Neural cell (in vitro differentiated cells): ENCODE data around the gene ACBD3. TPM values are rescaled to one million over a fixed set of nuclear protein-coding genes. Genes with fewer than 3 reads are reported as not detected.

Source experiments
- H2AFZ ChIP-seq: fragments of 200-600, 300-800 bp; sonication (generic), shearing (Covaris generic); 2 replicates; pipeline ENCODE4 v1.6.0; 2014; ENCODE audit warnings: low read depth, mild to moderate bottlenecking, antibody characterized with exemption, low read length, moderate library complexity
- H3F3A ChIP-seq: fragments of 200-600 bp; shearing (Covaris generic); 2 replicates; pipeline ENCODE4 v1.6.1; 2016; ENCODE audit warnings: mild to moderate bottlenecking, moderate library complexity, mixed read lengths, antibody characterized with exemption, low read length; ENCODE audit not compliant: insufficient read depth, poor library complexity, severe bottlenecking
- H3K27ac ChIP-seq: fragments of 200-600, 300-800 bp; sonication (generic), shearing (Covaris generic); 2 replicates; pipeline ENCODE4 v1.5.1; 2014; ENCODE audit warnings: mild to moderate bottlenecking, low read length, moderate library complexity
- H3K27me3 ChIP-seq: fragments of 300-800, 200-600 bp; sonication (generic), shearing (Covaris generic); 2 replicates; pipeline ENCODE4 v1.6.0; 2014; ENCODE audit warnings: mild to moderate bottlenecking, low read depth, low read length, moderate library complexity; ENCODE audit not compliant: insufficient read depth
- H3K36me3 ChIP-seq: fragments of 300-800, 200-600 bp; sonication (generic), shearing (Covaris generic); 2 replicates; pipeline ENCODE4 v1.5.1; 2014; ENCODE audit warnings: mild to moderate bottlenecking, antibody characterized with exemption, low read length, moderate library complexity; ENCODE audit not compliant: insufficient read depth
- H3K4me2 ChIP-seq: fragments of 300-800, 200-600 bp; sonication (generic), shearing (Covaris generic); 2 replicates; pipeline ENCODE4 v1.6.0; 2014; ENCODE audit warnings: mild to moderate bottlenecking, low read length
- H3K4me3 ChIP-seq: fragments of 300-800, 200-600 bp; sonication (generic), shearing (Covaris generic); 2 replicates; pipeline ENCODE4 v1.5.1; 2014; ENCODE audit warnings: mild to moderate bottlenecking, low read length, moderate library complexity
- H3K79me2 ChIP-seq: fragments of 200-600 bp; shearing (Covaris generic); replicated peaks from 2 replicates; pipeline ENCODE4 v1.6.0; 2014; ENCODE audit warnings: mild to moderate bottlenecking, low read length, moderate library complexity; ENCODE audit not compliant: insufficient read depth
- H3K9ac ChIP-seq: fragments of 300-800, 200-600 bp; sonication (generic), shearing (Covaris generic); 2 replicates; pipeline ENCODE4 v1.6.1; 2016; ENCODE audit warnings: mild to moderate bottlenecking, low read length, mixed read lengths
- H3K9me2 ChIP-seq: fragments of 200-600 bp; shearing (Covaris generic); 2 replicates; pipeline ENCODE4 v1.6.1; 2016; ENCODE audit warnings: mild to moderate bottlenecking, low read length, mixed read lengths; ENCODE audit not compliant: insufficient read depth
- H3K9me3 ChIP-seq: fragments of 200-600, 300-800 bp; sonication (generic), shearing (Covaris generic); 2 replicates; pipeline ENCODE4 v1.6.1; 2016; ENCODE audit warnings: mild to moderate bottlenecking, mixed run types, low read length, moderate library complexity, mixed read lengths
- H4K20me1 ChIP-seq: fragments of 200-600 bp; shearing (Covaris generic); 2 replicates; pipeline ENCODE4 v1.6.1; 2016; ENCODE audit warnings: mild to moderate bottlenecking, mixed run types; ENCODE audit not compliant: insufficient read depth
- CTCF ChIP-seq: fragments of 450-650 bp; IDR thresholded peaks from 2 replicates; pipeline ENCODE4 v1.5.1; 2014; ENCODE audit warnings: antibody characterized with exemption, mild to moderate bottlenecking, moderate library complexity; ENCODE audit not compliant: poor library complexity, severe bottlenecking
- EP300 ChIP-seq: fragments of 450-650 bp; conservative IDR thresholded peaks from 2 replicates; pipeline ENCODE4 v1.6.1; 2014; ENCODE audit warnings: antibody characterized with exemption, mild to moderate bottlenecking, moderate library complexity; ENCODE audit not compliant: poor library complexity, severe bottlenecking
- EZH2 ChIP-seq: fragments of 200-600, 300-800 bp; shearing (Covaris generic), sonication (generic); IDR thresholded peaks from 2 replicates; pipeline ENCODE4 v1.6.1; 2014; ENCODE audit warnings: antibody characterized with exemption, low read length, borderline replicate concordance, mild to moderate bottlenecking; ENCODE audit not compliant: insufficient read depth, poor library complexity, severe bottlenecking
- MXI1 ChIP-seq: fragments of 450-650 bp; conservative IDR thresholded peaks from 2 replicates; pipeline ENCODE4 v1.6.1; 2014; ENCODE audit warnings: antibody characterized with exemption, mild to moderate bottlenecking; ENCODE audit not compliant: poor library complexity, severe bottlenecking
- POLR2AphosphoS5 ChIP-seq: IDR thresholded peaks from 2 replicates; pipeline ENCODE4 v1.6.1; 2012
- RAD21 ChIP-seq: fragments of 450-650 bp; conservative IDR thresholded peaks from 2 replicates; pipeline ENCODE4 v1.6.1; 2014; ENCODE audit warnings: antibody characterized with exemption, mild to moderate bottlenecking, moderate library complexity
- SMC3 ChIP-seq: fragments of 450-650 bp; conservative IDR thresholded peaks from 2 replicates; pipeline ENCODE4 v1.6.1; 2014; ENCODE audit warnings: antibody characterized with exemption, mild to moderate bottlenecking, moderate library complexity; ENCODE audit not compliant: poor library complexity
- TAF1 ChIP-seq: IDR thresholded peaks from 2 replicates; pipeline ENCODE4 v1.6.1; 2012; ENCODE audit warnings: low read depth
- polyA plus RNA-seq: library from polyadenylated mRNA; depleted of rRNA; stranded (reverse); fragments of >200 nt; gene quantifications from 2 replicates; pipeline ENCODE4 v1.2.3, GENCODE V29; 2014
- TF ChIP-seq, protein P1 (sequence below): IDR thresholded peaks from 2 replicates; pipeline ENCODE4 v1.6.1; 2012; ENCODE audit warnings: borderline replicate concordance

ACBD3 gene
- polyA plus RNA-seq, 1 donor from 2014 or later = 30.8 TPM

- H3K27me3 ChIP-seq = no peaks in the 10 kb centered on the region
- no peak overlapping the region for H3K27ac ChIP-seq
- H3K36me3 ChIP-seq = no peaks in the 10 kb centered on the region
- no peak overlapping the region for H3K4me2 ChIP-seq
- H3K9ac ChIP-seq = no peak overlapping the region
- no peaks in the 10 kb centered on the region for H3K9me2 ChIP-seq
- H3K4me3 ChIP-seq = no peak overlapping the region
- no peaks in the 10 kb centered on the region for H3K9me3 ChIP-seq
- H2AFZ ChIP-seq = no peak overlapping the region
- TF ChIP-seq POLR2AphosphoS5 = no peak
- no peak for TF ChIP-seq CTCF
- no peak for TF ChIP-seq EP300
- TF ChIP-seq TAF1 = no peak
- TF ChIP-seq, protein P1, sequence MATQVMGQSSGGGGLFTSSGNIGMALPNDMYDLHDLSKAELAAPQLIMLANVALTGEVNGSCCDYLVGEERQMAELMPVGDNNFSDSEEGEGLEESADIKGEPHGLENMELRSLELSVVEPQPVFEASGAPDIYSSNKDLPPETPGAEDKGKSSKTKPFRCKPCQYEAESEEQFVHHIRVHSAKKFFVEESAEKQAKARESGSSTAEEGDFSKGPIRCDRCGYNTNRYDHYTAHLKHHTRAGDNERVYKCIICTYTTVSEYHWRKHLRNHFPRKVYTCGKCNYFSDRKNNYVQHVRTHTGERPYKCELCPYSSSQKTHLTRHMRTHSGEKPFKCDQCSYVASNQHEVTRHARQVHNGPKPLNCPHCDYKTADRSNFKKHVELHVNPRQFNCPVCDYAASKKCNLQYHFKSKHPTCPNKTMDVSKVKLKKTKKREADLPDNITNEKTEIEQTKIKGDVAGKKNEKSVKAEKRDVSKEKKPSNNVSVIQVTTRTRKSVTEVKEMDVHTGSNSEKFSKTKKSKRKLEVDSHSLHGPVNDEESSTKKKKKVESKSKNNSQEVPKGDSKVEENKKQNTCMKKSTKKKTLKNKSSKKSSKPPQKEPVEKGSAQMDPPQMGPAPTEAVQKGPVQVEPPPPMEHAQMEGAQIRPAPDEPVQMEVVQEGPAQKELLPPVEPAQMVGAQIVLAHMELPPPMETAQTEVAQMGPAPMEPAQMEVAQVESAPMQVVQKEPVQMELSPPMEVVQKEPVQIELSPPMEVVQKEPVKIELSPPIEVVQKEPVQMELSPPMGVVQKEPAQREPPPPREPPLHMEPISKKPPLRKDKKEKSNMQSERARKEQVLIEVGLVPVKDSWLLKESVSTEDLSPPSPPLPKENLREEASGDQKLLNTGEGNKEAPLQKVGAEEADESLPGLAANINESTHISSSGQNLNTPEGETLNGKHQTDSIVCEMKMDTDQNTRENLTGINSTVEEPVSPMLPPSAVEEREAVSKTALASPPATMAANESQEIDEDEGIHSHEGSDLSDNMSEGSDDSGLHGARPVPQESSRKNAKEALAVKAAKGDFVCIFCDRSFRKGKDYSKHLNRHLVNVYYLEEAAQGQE = no peak
- no peak for TF ChIP-seq SMC3
- TF ChIP-seq EZH2 = no peak
- TF ChIP-seq MXI1 = no peak
- TF ChIP-seq RAD21 = no peak
- H4K20me1 ChIP-seq = no peaks in the 10 kb centered on the region
- no peaks in the 10 kb centered on the region for H3K79me2 ChIP-seq
- H3F3A ChIP-seq = no peaks in the 10 kb centered on the region
Observed at GRCh38 chr1:226201029-226201593, 14.6 kb upstream of the ACBD3 start.

- TF ChIP-seq CTCF = no peak
- TF ChIP-seq EZH2 = no peak
- TF ChIP-seq RAD21 = no peak
- no peak for TF ChIP-seq EP300
- no peak for TF ChIP-seq POLR2AphosphoS5
- no peak for TF ChIP-seq MXI1
- Histone ChIP-seq H3F3A (no peaks in the 10 kb centered on the region), H3K27ac (no peak overlapping the region), H3K9me3 (no peaks in the 10 kb centered on the region), H3K36me3 (no peaks in the 10 kb centered on the region), H4K20me1 (no peaks in the 10 kb centered on the region), H3K4me3 (no peak overlapping the region), H3K4me2 (no peak overlapping the region), H3K9me2 (no peaks in the 10 kb centered on the region), H2AFZ (no peak overlapping the region), H3K9ac (no peak overlapping the region), H3K27me3 (no peaks in the 10 kb centered on the region), H3K79me2 (no peaks in the 10 kb centered on the region)
Observed at GRCh38 chr1:226199971-226200370, 13.4 kb upstream of the ACBD3 start.
